ENCODE data around the gene NECTIN1. TPM values are rescaled to one million over a fixed set of nuclear protein-coding genes. Genes with fewer than 3 reads are reported as not detected.

Gene NECTIN1
- total RNA-seq, 1 donor from 2014 or later = 45.3 TPM

- no peaks in the 10 kb centered on the region for H3K36me3 Mint-ChIP-seq
- DNase-seq (ENCODE audit: low spot score in 2 of 2, unreplicated experiment in 2 of 2) = no peak
- no peak overlapping the region for H3K4me3 Mint-ChIP-seq
- H3K27ac Mint-ChIP-seq = no peak overlapping the region
- no peaks in the 10 kb centered on the region for H3K27me3 Mint-ChIP-seq (ENCODE audit: low read depth)
- H3K4me1 Mint-ChIP-seq = peaks cover 64% of the 10 kb centered on the region
- H3K9me3 Mint-ChIP-seq = no peaks in the 10 kb centered on the region
- TF ChIP-seq CTCF (IDR thresholded peaks at IDR 0.05; ENCODE audit: unreplicated experiment) = no peak
These were observed 19.8 kb downstream of the NECTIN1 start for GRCh38 chr11:119709171-119709570.

- no peaks in the 10 kb centered on the region for H3K36me3 Mint-ChIP-seq
- TF ChIP-seq CTCF (IDR thresholded peaks at IDR 0.05; ENCODE audit: unreplicated experiment) = no peak
- H3K4me3 Mint-ChIP-seq = no peak overlapping the region
- DNase-seq (ENCODE audit: low spot score in 2 of 2, unreplicated experiment in 2 of 2) = no peak
- H3K9me3 Mint-ChIP-seq = no peaks in the 10 kb centered on the region
- no peak overlapping the region for H3K27ac Mint-ChIP-seq
- peaks cover 58% of the 10 kb centered on the region for H3K4me1 Mint-ChIP-seq
- H3K27me3 Mint-ChIP-seq (ENCODE audit: low read depth) = no peaks in the 10 kb centered on the region
These were observed 20.6 kb downstream of the NECTIN1 start for GRCh38 chr11:119708384-119708783.

- Mint-ChIP-seq H3K36me3 (no peaks in the 10 kb centered on the region), H3K4me3 (no peak overlapping the region), H3K9me3 (no peaks in the 10 kb centered on the region), H3K4me1 (peaks cover 51% of the 10 kb centered on the region), H3K27ac (no peak overlapping the region), H3K27me3 (ENCODE audit: low read depth) (no peaks in the 10 kb centered on the region)
- DNase-seq (ENCODE audit: low spot score in 2 of 2, unreplicated experiment in 2 of 2) = no peak
- no peak for TF ChIP-seq CTCF (IDR thresholded peaks at IDR 0.05; ENCODE audit: unreplicated experiment)
These were observed 22.1 kb downstream of the NECTIN1 start for GRCh38 chr11:119706887-119707286.

GRCh38 chr11:119706029-119706428 lies 23.0 kb downstream of the NECTIN1 start:
- no peaks in the 10 kb centered on the region for H3K9me3 Mint-ChIP-seq
- no peak for TF ChIP-seq CTCF (IDR thresholded peaks at IDR 0.05; ENCODE audit: unreplicated experiment)
- no peak overlapping the region for H3K4me3 Mint-ChIP-seq
- peaks cover 49% of the 10 kb centered on the region for H3K4me1 Mint-ChIP-seq
- H3K27me3 Mint-ChIP-seq (ENCODE audit: low read depth) = no peaks in the 10 kb centered on the region
- H3K27ac Mint-ChIP-seq = no peak overlapping the region
- no peak for DNase-seq (ENCODE audit: low spot score in 2 of 2, unreplicated experiment in 2 of 2)
- no peaks in the 10 kb centered on the region for H3K36me3 Mint-ChIP-seq

GRCh38 chr11:119705362-119705761 lies 23.6 kb downstream of the NECTIN1 start:
- Mint-ChIP-seq H3K4me3 (no peak overlapping the region), H3K4me1 (peaks cover 51% of the 10 kb centered on the region), H3K27me3 (ENCODE audit: low read depth) (no peaks in the 10 kb centered on the region), H3K27ac (no peak overlapping the region), H3K36me3 (no peaks in the 10 kb centered on the region), H3K9me3 (no peaks in the 10 kb centered on the region)
- TF ChIP-seq CTCF (IDR thresholded peaks at IDR 0.05; ENCODE audit: unreplicated experiment) = no peak
- no peak for DNase-seq (ENCODE audit: low spot score in 2 of 2, unreplicated experiment in 2 of 2)

GRCh38 chr11:119704849-119705248 lies 24.2 kb downstream of the NECTIN1 start:
- Mint-ChIP-seq H3K27ac (no peak overlapping the region), H3K36me3 (no peaks in the 10 kb centered on the region), H3K9me3 (no peaks in the 10 kb centered on the region), H3K4me1 (peaks cover 52% of the 10 kb centered on the region), H3K4me3 (no peak overlapping the region), H3K27me3 (ENCODE audit: low read depth) (no peaks in the 10 kb centered on the region)
- DNase-seq (ENCODE audit: low spot score in 2 of 2, unreplicated experiment in 2 of 2) = no peak
- TF ChIP-seq CTCF (IDR thresholded peaks at IDR 0.05; ENCODE audit: unreplicated experiment) = no peak
